ENCODE data around the gene PACSIN2. TPM values are rescaled to one million over a fixed set of nuclear protein-coding genes. Genes with fewer than 3 reads are reported as not detected.

PACSIN2 gene
- total RNA-seq, 6 experiments from 2014 or later, result 21.4 to 67.0 (median 47.1) TPM

GRCh38 chr22:42928969-42929837 lies 85.7 kb downstream of the PACSIN2 start:
- ATAC-seq, result peak; percentile 79 to 89 (median 86)
- no peak for TF ChIP-seq POLR2A (IDR thresholded peaks at IDR 0.05)
- TF ChIP-seq CTCF (IDR thresholded peaks at IDR 0.05), result no peak
- no peak overlapping the region for H3K27ac ChIP-seq
- WGBS (ENCODE audit: insufficient coverage, low coverage, low lambda C conversion rate, missing lambda C conversion rate), result 49% methylated on average over 13 of the region's 14 CpGs
- H3K27me3 ChIP-seq, result no peaks in the 10 kb centered on the region
- H3K36me3 ChIP-seq, result no peaks in the 10 kb centered on the region
- peak in 1 of 3 donors; percentile 68 for DNase-seq
- intact Hi-C loops (cut with DNase I), result no loop called here
- no peaks in the 10 kb centered on the region for H3K9me3 ChIP-seq
- H3K4me3 ChIP-seq, result no peak overlapping the region
- H3K4me1 ChIP-seq, result peaks cover 0 to 16% (median 3%) of the 10 kb centered on the region in 4 donors

GRCh38 chr22:42927966-42928365 lies 87.0 kb downstream of the PACSIN2 start:
- no peak for TF ChIP-seq POLR2A (IDR thresholded peaks at IDR 0.05)
- no peak for TF ChIP-seq CTCF (IDR thresholded peaks at IDR 0.05)
- ATAC-seq (no peak), DNase-seq (no peak)
- Histone ChIP-seq H3K27ac (no peak overlapping the region), H3K27me3 (no peaks in the 10 kb centered on the region), H3K9me3 (no peaks in the 10 kb centered on the region), H3K4me1 (peaks cover 0 to 16% (median 3%) of the 10 kb centered on the region in 4 donors), H3K36me3 (no peaks in the 10 kb centered on the region), H3K4me3 (no peak overlapping the region)
- WGBS (ENCODE audit: insufficient coverage, low coverage, low lambda C conversion rate, missing lambda C conversion rate), result 66% methylated on average over 4 of the region's 6 CpGs
- intact Hi-C loops (cut with DNase I), result no loop called here

- H3K36me3 ChIP-seq, result no peaks in the 10 kb centered on the region
- DNase-seq (no peak), ATAC-seq (no peak)
- H3K4me3 ChIP-seq, result no peak overlapping the region
- peaks cover 0 to 25% (median 6%) of the 10 kb centered on the region in 4 donors for H3K4me1 ChIP-seq
- H3K9me3 ChIP-seq, result no peaks in the 10 kb centered on the region
- no peak overlapping the region for H3K27ac ChIP-seq
- TF ChIP-seq CTCF (IDR thresholded peaks at IDR 0.05) (no peak), POLR2A (IDR thresholded peaks at IDR 0.05) (no peak)
- intact Hi-C loops (cut with DNase I), result no loop called here
- WGBS (ENCODE audit: insufficient coverage, low coverage, low lambda C conversion rate, missing lambda C conversion rate), result 94% methylated on average over 2 of the region's 5 CpGs
- H3K27me3 ChIP-seq, result no peaks in the 10 kb centered on the region
Measured at GRCh38 chr22:42926768-42927167, 88.2 kb downstream of the PACSIN2 start.

GRCh38 chr22:42926104-42926503 lies 88.8 kb downstream of the PACSIN2 start:
- 61% methylated on average over 3 of the region's 4 CpGs for WGBS (ENCODE audit: insufficient coverage, low coverage, low lambda C conversion rate, missing lambda C conversion rate)
- H3K9me3 ChIP-seq, result no peaks in the 10 kb centered on the region
- H3K4me3 ChIP-seq, result no peak overlapping the region
- H3K4me1 ChIP-seq, result peaks cover 0 to 25% (median 6%) of the 10 kb centered on the region in 4 donors
- TF ChIP-seq POLR2A (IDR thresholded peaks at IDR 0.05), result no peak
- no peak for TF ChIP-seq CTCF (IDR thresholded peaks at IDR 0.05)
- DNase-seq, result no peak
- H3K27ac ChIP-seq, result no peak overlapping the region
- no peaks in the 10 kb centered on the region for H3K36me3 ChIP-seq
- no peaks in the 10 kb centered on the region for H3K27me3 ChIP-seq
- ATAC-seq, result no peak
- intact Hi-C loops (cut with DNase I), result no loop called here
